K562 (cell line): Measurements from ENCODE around the gene ZNF718. TPM values are rescaled to one million over a fixed set of nuclear protein-coding genes. Genes with fewer than 3 reads are reported as not detected.
A peak's percentile ranks its signal among the peaks of the same experiment; 100 is the strongest.

Experiments used
- ATAC-seq: fragments of 200-7000 bp; cut with Tn5 transposase; 3 replicates; pipeline ENCODE4 v1.9.1; 2020; ENCODE audit warnings: moderate library complexity
- BruUV-seq: library from RNA; stranded (reverse); fragments of 400-500 nt; replicated peaks from 2 replicates; lab custom pipeline; 2021; lab: Mats Ljungman, UMichigan
- CTCF ChIA-PET: fragments of 300-600 bp; formaldehyde crosslinking; extraction: SDS; loops from one replicate; lab custom pipeline; 2021; ENCODE audit warnings: low intra/inter-chr PET ratio; lab: Yijun Ruan, JAX
- POLR2A ChIA-PET: fragments of 300-600, 350-650 bp; sonication (Branson Sonifier 250); formaldehyde crosslinking; extraction: SDS; loops from one replicate; lab custom pipeline; 2021; ENCODE audit warnings: antibody characterized with exemption, inconsistent platforms; lab: Yijun Ruan, JAX
- DNase-seq, 4 experiments: peaks; one replicate each; pipeline versions ENCODE4 v3.0.0 to v3.0.0-alpha.2; 2011 to 2018; ENCODE audit warnings: low spot score in 3 of 4, mixed read lengths in 3 of 4; ENCODE audit errors: extremely low read depth in 1 of 4
- FAIRE-seq: peaks from 2 replicates; lab custom pipeline; 2011; peaks lifted over from hg19 to GRCh38; lab: Jason Lieb, UNC
- H2AFZ ChIP-seq: 2 replicates; pipeline ENCODE4 v1.6.0; 2011; ENCODE audit warnings: low read depth, low read length, control low read depth, inconsistent platforms
- H3K27ac ChIP-seq: fragments of 200-600 bp; 3 replicates; pipeline ENCODE4 v1.8.0; 2011; ENCODE audit warnings: low read depth, mild to moderate bottlenecking, control low read depth, inconsistent platforms, low read length, moderate library complexity, mixed read lengths; ENCODE audit errors: extremely low read depth
- H3K27me3 ChIP-seq, 2 experiments: fragments of 300-600 bp in 1 of 2; 2 replicates in 1 of 2; 3 replicates in 1 of 2; pipeline versions ENCODE4 v1.6.0 to v1.8.0; 2011; ENCODE audit warnings: inconsistent platforms in 2 of 2, low read length in 2 of 2, mild to moderate bottlenecking in 1 of 2, mixed read lengths in 1 of 2, moderate library complexity in 1 of 2; ENCODE audit not compliant: control insufficient read depth in 2 of 2, insufficient read depth in 2 of 2
- H3K36me3 ChIP-seq: fragments of 300-600 bp; 3 replicates; pipeline ENCODE4 v1.8.0; 2011; ENCODE audit warnings: mild to moderate bottlenecking, low read length, inconsistent platforms; ENCODE audit not compliant: control insufficient read depth, insufficient read depth
- H3K4me1 ChIP-seq, 2 experiments: fragments of 200-600 bp in 1 of 2; replicated peaks in 1 of 2; 2 replicates in 1 of 2; 3 replicates in 1 of 2; pipeline versions ENCODE4 v1.5.1 to v1.8.0; 2011; ENCODE audit warnings: inconsistent platforms in 2 of 2, low read length in 2 of 2, mild to moderate bottlenecking in 1 of 2, mixed read lengths in 1 of 2, moderate library complexity in 1 of 2; ENCODE audit not compliant: control insufficient read depth in 2 of 2, insufficient read depth in 2 of 2
- H3K4me2 ChIP-seq: 2 replicates; pipeline ENCODE4 v1.6.1; 2011; ENCODE audit warnings: low read length, control low read depth, inconsistent platforms, mixed read lengths; ENCODE audit not compliant: insufficient read depth
- H3K4me3 ChIP-seq: fragments of 200-600 bp; sonication (generic), shearing (Covaris generic); 2 replicates; pipeline ENCODE4 v1.5.1; 2016; ENCODE audit warnings: control low read depth, inconsistent platforms
- H3K79me2 ChIP-seq: fragments of 200-600 bp; 3 replicates; pipeline ENCODE4 v1.8.0; 2011; ENCODE audit warnings: low read length, inconsistent platforms; ENCODE audit not compliant: control insufficient read depth, insufficient read depth
- H3K9ac ChIP-seq, 2 experiments: 2 replicates each; pipeline versions ENCODE4 v1.6.0 to v1.6.1; 2011; ENCODE audit warnings: low read depth in 2 of 2, low read length in 2 of 2, control low read depth in 1 of 2, inconsistent platforms in 1 of 2, mild to moderate bottlenecking in 1 of 2, mixed read lengths in 1 of 2; ENCODE audit not compliant: insufficient read depth in 1 of 2
- H3K9me1 ChIP-seq: one replicate; pipeline ENCODE4 v1.6.0; 2011; ENCODE audit warnings: inconsistent platforms, mild to moderate bottlenecking, low read length, moderate library complexity; ENCODE audit not compliant: control insufficient read depth, insufficient read depth
- H3K9me3 ChIP-seq: replicated peaks from 2 replicates; pipeline ENCODE4 v1.5.1; 2011; ENCODE audit warnings: low read depth, low read length, inconsistent platforms; ENCODE audit not compliant: control insufficient read depth, insufficient read depth
- H4K20me1 ChIP-seq: replicated peaks from 2 replicates; pipeline ENCODE4 v1.6.1; 2011; ENCODE audit warnings: low read length, inconsistent platforms, mixed read lengths; ENCODE audit not compliant: control insufficient read depth, insufficient read depth
- CBX3 ChIP-seq, 2 experiments: IDR thresholded peaks; 1 replicate in 1 of 2; 2 replicates in 1 of 2; pipeline ENCODE4 v1.6.1; 2012; ENCODE audit warnings: inconsistent platforms in 2 of 2, low read length in 2 of 2, borderline replicate concordance in 1 of 2, control low read depth in 1 of 2
- MLX ChIP-seq, 2 experiments: fragments of 450-650 bp in 1 of 2; sonication (generic) in 1 of 2; formaldehyde crosslinking; conservative IDR thresholded peaks; 2 replicates each; pipeline versions ENCODE4 v1.4.0 to v1.8.1; 2020 to 2022; ENCODE audit warnings: mild to moderate bottlenecking in 1 of 2, missing genetic modification reagents in 1 of 2
- MTA3 ChIP-seq: fragments of 450-650 bp; formaldehyde crosslinking; IDR thresholded peaks from 2 replicates; pipeline ENCODE4 v1.6.1; 2017; ENCODE audit warnings: mild to moderate bottlenecking, borderline replicate concordance
- PTRF ChIP-seq: fragments of 450-650 bp; IDR thresholded peaks from 2 replicates; pipeline ENCODE4 v1.6.1; 2016; ENCODE audit warnings: mild to moderate bottlenecking, missing genetic modification characterization, missing compliant biosample characterization
- TEAD4 ChIP-seq, 2 experiments: sonication (generic) in 1 of 2; formaldehyde crosslinking in 1 of 2; IDR thresholded peaks; 2 replicates each; pipeline versions ENCODE4 v1.6.1 to v1.8.0; 2012 to 2022; ENCODE audit warnings: borderline replicate concordance in 1 of 2, inconsistent platforms in 1 of 2, low read length in 1 of 2, mild to moderate bottlenecking in 1 of 2, missing genetic modification reagents in 1 of 2
- TFAP4 ChIP-seq: sonication (generic); formaldehyde crosslinking; IDR thresholded peaks from 2 replicates; pipeline ENCODE4 v1.8.0; 2022; ENCODE audit warnings: missing genetic modification reagents, mild to moderate bottlenecking, moderate library complexity, borderline replicate concordance
- ZBTB43 ChIP-seq: sonication (generic); formaldehyde crosslinking; IDR thresholded peaks from 2 replicates; pipeline ENCODE4 v1.8.0; 2023; ENCODE audit warnings: mild to moderate bottlenecking, missing genetic modification reagents
- ZNF175 ChIP-seq: fragments of 200-800 bp; sonication (Bioruptor generic); IDR thresholded peaks from 2 replicates; pipeline ENCODE4 v1.6.1; 2016; ENCODE audit warnings: low read depth, mild to moderate bottlenecking, missing genetic modification characterization, missing compliant biosample characterization
- ZNF347 ChIP-seq: fragments of 450-650 bp; formaldehyde crosslinking; IDR thresholded peaks from 2 replicates; pipeline ENCODE4 v1.4.0; 2020; ENCODE audit warnings: low read depth, mild to moderate bottlenecking, moderate library complexity
- WGBS: fragments of 100-300 bp; shearing (Covaris generic); methylation state at CpG from one replicate; pipeline ENCODE4 v1.1.6; 2016; ENCODE audit warnings: low coverage, mixed read lengths; ENCODE audit not compliant: insufficient coverage; ENCODE audit errors: missing lambda C conversion rate; 5-methylcytosine and 5-hydroxymethylcytosine counted together
- in situ Hi-C: fragments of 300-500 bp; cut with MboI; formaldehyde crosslinking; loops from 4 replicates; pipeline ENCODE4 v1.15.0; 2018; ENCODE audit warnings: inconsistent platforms, mixed read lengths
- intact Hi-C: fragments of 100-400 bp; cut with micrococcal nuclease; formaldehyde crosslinking; loops from 2 replicates; pipeline ENCODE4 v1.14.2; 2022
- polyA plus RNA-seq, 8 experiments: library from polyadenylated mRNA; depleted of rRNA in 4 of 8; stranded (reverse) in 5 of 8; unstranded in 3 of 8; fragments of >200 nt; fragmentation: Nextera tagmentation in 2 of 8; fragmentation: Illumina TruSeq in 1 of 8; extraction: Ambion mirVana in 2 of 8; extraction: Trizol in 1 of 8; gene quantifications; 2 replicates each; pipeline versions ENCODE4 v1.2.1 to v1.2.3, GENCODE V29; 2011 to 2014; ENCODE audit warnings: inconsistent platforms in 1 of 8, missing spikeins in 1 of 8
- total RNA-seq, 7 experiments: library from RNA; depleted of rRNA in 6 of 7; stranded (reverse); fragments of >200 nt in 6 of 7; fragmentation: Illumina TruSeq in 2 of 7; extraction: Trizol in 2 of 7; gene quantifications; 2 replicates each; pipeline versions ENCODE4 v1.2.1 to v1.2.3, GENCODE V29; 2011 to 2021; ENCODE audit warnings: low replicate concordance in 1 of 7
- TF ChIP-seq, protein P1 (sequence below): fragments of 250-450 bp; sonication (Bioruptor Pico); IDR thresholded peaks from 2 replicates; pipeline ENCODE4 v1.4.0; 2020; ENCODE audit warnings: mild to moderate bottlenecking, moderate library complexity

Gene ZNF718
- total and polyA plus RNA-seq, 9 of the 15 experiments (the other 6 are each of a cell fraction or from before 2014, with no cell fraction given): 1.00 to 5.3 (median 2.7) TPM

DNA sequence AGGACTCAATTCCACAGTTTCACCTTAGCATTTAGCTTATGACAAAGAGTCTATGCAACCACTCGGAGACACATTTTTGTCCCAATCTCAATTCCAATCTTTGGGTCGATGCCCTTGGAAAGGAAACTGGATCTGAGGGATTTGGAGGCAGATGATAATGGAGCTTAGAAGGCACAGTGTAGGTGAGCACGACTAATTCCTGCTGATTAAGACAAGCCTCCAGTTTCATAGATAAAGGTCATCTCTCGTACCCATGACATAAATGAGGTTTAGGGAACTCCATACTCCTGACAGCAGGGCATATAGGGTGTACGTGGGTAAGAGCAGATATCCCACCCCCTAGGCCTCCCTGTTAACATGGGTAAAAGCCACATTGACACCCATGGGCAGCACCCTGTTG, 24.4 kb upstream of the ZNF718 start:
- H3K4me3 ChIP-seq: no peak overlapping the region
- H4K20me1 ChIP-seq: no peaks in the 10 kb centered on the region
- FAIRE-seq (no peak), DNase-seq (peak in 1 of 4 experiments; percentile 6), ATAC-seq (no peak)
- no peaks in the 10 kb centered on the region for H3K4me1 ChIP-seq
- intact Hi-C loops (no loop called here), in situ Hi-C loops (no loop called here)
- H3K27ac ChIP-seq: no peak overlapping the region
- BruUV-seq: no TSS peak
- TF ChIP-seq ZNF347: no peak
- no peak for TF ChIP-seq MLX (CRISPR knock-in tag; conservative IDR thresholded peaks at IDR 0.05)
- no peak for TF ChIP-seq PTRF
- TF ChIP-seq ZNF175: no peak
- TF ChIP-seq CBX3 (IDR thresholded peaks at IDR 0.05; ENCODE audit: borderline replicate concordance in 1 of 2, low read length in 2 of 2): 0 out of 3 replicates have a peak, but pooled peaks of 1 of the 2 experiments have one; percentile 28
- WGBS: 0% methylated on average over 5 of the region's 5 CpGs
- H3K4me2 ChIP-seq: no peak overlapping the region
- ChIA-PET POLR2A (no interaction called here), CTCF (no interaction called here)
- H3K36me3 ChIP-seq: no peaks in the 10 kb centered on the region
- no peaks in the 10 kb centered on the region for H3K27me3 ChIP-seq
- H3K9ac ChIP-seq: no peak overlapping the region
- peaks cover 3% of the 10 kb centered on the region; the same call in 1 of the 2 replicates for H3K9me3 ChIP-seq
- no peaks in the 10 kb centered on the region for H3K9me1 ChIP-seq
- no peak overlapping the region for H2AFZ ChIP-seq
- H3K79me2 ChIP-seq: no peaks in the 10 kb centered on the region

DNA sequence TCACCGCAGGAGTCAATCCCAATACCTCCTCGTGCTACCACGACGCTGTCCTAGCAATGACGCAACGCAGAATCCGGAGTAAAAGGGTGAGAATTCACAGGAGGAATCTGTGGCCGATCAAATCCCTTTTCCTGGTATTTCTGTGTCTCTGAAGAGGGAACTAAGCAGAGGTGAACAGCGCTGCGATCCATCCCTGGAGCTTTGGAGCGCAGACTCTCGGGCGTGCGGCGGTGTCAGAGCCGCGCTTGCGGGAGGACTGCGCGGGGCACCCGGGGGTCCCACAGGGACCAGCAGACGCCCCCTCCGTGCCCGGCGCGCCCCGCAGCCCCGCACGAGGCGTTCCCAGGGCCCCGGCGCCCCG, 17.2 kb upstream of the ZNF718 start:
- no peak overlapping the region for H3K4me2 ChIP-seq
- no peaks in the 10 kb centered on the region for H3K27me3 ChIP-seq
- ATAC-seq: no peak
- intact Hi-C loops: no loop called here
- H4K20me1 ChIP-seq: no peaks in the 10 kb centered on the region
- BruUV-seq: no TSS peak
- no peaks in the 10 kb centered on the region for H3K4me1 ChIP-seq
- POLR2A ChIA-PET: no interaction called here
- no peaks in the 10 kb centered on the region; the same call in 1 of the 2 replicates for H3K9me3 ChIP-seq
- FAIRE-seq: no peak
- H3K4me3 ChIP-seq: no peak overlapping the region
- no peaks in the 10 kb centered on the region for H3K36me3 ChIP-seq
- H2AFZ ChIP-seq: no peak overlapping the region
- WGBS: 22% methylated on average over 13 of the region's 33 CpGs
- in situ Hi-C loops: no loop called here
- CTCF ChIA-PET: no interaction called here
- no peaks in the 10 kb centered on the region for H3K9me1 ChIP-seq
- no peak overlapping the region for H3K27ac ChIP-seq
- DNase-seq: no peak
- no peaks in the 10 kb centered on the region for H3K79me2 ChIP-seq
- H3K9ac ChIP-seq: no peak overlapping the region
- no peak for TF ChIP-seq TEAD4 (IDR thresholded peaks at IDR 0.05; ENCODE audit: low read length)
- TF ChIP-seq TEAD4 (CRISPR knock-in tag; IDR thresholded peaks at IDR 0.05; ENCODE audit: borderline replicate concordance): no peak
- no peak for TF ChIP-seq TFAP4 (CRISPR knock-in tag)
- no peak for TF ChIP-seq MTA3
- no peak for TF ChIP-seq ZBTB43 (CRISPR knock-in tag)
- TF ChIP-seq, protein P1, sequence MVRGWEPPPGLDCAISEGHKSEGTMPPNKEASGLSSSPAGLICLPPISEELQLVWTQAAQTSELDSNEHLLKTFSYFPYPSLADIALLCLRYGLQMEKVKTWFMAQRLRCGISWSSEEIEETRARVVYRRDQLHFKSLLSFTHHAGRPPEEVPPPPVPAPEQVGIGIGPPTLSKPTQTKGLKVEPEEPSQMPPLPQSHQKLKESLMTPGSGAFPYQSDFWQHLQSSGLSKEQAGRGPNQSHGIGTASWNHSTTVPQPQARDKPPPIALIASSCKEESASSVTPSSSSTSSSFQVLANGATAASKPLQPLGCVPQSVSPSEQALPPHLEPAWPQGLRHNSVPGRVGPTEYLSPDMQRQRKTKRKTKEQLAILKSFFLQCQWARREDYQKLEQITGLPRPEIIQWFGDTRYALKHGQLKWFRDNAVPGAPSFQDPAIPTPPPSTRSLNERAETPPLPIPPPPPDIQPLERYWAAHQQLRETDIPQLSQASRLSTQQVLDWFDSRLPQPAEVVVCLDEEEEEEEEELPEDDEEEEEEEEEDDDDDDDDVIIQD: no peak
